Glomerular endothelial cell (primary cell): ENCODE measurements around the gene UMAD1. TPM values are rescaled to one million over a fixed set of nuclear protein-coding genes. Genes with fewer than 3 reads are reported as not detected.
"Not testable (repeated sequence)": the region's sequence is repeated elsewhere in the genome, so short reads cannot be mapped to it uniquely, and the experiment has no call there.

Source experiments
- DNase-seq: peaks from one replicate; pipeline ENCODE4 v3.0.0-alpha.2; 2011; ENCODE audit warnings: low read depth, low spot score; ENCODE audit errors: extremely low read depth
- total RNA-seq: library from RNA; depleted of rRNA; stranded (reverse); fragments of >200 nt; gene quantifications from 2 replicates; pipeline ENCODE4 v1.2.3, GENCODE V29; 2015

Gene UMAD1
- total RNA-seq, 1 donor from 2014 or later: 5.4 TPM

DNA sequence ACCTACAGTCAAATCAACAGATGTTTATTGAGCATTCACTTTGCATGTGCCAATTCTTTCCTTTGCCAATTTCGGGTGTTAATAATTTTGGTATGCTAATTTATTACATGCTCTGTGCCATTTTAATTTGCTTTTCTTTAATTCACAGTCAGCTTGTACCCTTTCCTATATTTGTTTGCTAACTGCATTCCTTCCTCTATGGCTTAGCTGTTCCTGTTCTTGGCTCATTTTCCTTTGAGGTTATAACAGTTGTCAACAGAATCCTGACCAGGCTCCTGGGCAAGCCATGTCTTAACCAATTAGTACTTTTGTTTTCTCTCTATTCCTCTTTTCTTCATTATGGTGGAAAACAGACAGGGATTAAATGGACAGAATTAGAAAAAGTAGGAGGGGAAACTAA lies 151.5 kb downstream of the UMAD1 start:
- DNase-seq: no peak

DNA sequence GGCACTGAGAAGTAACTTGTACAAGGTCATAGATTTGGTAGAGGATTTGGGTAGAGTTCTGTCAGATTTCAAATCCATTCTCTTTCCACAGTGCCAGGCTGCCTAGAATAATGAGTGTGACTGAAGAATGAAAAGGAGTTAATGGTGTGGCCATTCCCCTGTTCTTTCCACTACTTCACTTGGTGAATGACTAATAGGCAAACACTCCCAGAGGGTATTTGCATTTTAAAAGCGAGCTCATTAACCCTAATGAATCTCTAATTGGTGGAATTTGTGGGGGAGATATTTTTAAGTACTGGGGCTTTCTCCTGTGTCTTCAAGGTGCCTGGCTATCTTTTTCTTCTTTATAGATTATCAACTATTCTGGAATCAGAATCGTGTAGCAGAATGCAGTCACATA lies 152.7 kb downstream of the UMAD1 start:
- no peak for DNase-seq

DNA sequence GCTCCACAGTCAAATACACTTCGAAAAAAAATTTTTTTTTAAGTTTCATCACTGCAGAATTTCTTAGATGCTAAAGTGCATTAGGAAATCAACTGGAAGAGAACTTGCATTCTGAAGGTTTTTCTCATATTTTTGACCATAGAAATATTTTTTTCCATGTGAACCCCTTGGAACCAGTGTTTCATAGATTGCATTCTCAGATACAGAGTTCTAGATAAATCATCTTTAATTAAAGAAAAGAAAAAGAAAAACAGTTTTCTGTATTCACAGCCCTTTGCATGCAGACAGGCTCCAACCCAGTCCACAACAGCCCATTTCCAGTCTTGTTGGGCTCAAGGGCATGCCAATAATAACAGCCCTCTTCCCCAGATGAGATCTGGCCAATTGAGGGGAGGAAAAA lies 153.4 kb downstream of the UMAD1 start:
- no peak for DNase-seq

DNA sequence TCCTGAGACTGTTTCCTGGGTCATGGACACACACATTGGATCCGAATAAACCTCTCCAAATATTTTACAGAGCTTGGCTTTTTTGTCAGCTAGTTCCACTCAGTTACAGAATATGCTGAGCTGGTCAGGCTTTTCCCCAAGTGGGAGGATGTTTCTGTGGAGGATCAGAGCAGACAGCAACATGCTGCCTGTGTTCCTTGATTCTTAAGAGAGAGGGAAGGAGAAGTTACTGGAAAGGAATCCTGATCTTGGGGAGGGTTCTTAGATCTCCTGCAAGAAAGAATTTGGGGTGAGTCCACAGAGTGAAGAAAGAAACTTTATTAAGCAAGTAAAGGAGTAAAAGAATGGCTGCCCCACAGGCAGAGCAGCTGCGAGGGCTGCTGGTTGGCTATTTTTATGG lies 154.7 kb downstream of the UMAD1 start:
- DNase-seq: no peak

DNA sequence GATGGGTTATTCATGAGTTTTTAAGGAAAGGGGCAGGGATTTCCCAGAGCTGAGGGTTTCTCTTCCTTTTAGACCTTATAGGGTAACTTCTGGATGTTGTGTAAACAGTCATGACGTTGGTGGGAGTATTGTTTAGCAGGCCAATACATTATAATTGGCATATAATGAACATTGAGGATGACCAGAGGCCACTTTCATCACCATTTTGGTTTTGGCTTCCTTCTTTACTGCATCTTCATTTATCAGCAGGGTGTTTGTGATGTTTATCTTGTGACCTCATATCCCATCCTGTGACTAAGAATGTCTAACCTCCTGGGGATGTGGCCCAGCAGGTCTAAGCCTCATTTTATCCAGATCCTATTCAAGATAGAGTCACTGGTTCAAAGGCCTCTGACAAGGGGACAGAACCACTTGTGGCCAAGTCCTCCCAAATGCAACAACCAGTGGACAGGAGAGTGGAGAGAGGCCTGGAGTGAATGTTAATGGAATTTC lies 155.1 kb downstream of the UMAD1 start:
- no peak for DNase-seq

DNA sequence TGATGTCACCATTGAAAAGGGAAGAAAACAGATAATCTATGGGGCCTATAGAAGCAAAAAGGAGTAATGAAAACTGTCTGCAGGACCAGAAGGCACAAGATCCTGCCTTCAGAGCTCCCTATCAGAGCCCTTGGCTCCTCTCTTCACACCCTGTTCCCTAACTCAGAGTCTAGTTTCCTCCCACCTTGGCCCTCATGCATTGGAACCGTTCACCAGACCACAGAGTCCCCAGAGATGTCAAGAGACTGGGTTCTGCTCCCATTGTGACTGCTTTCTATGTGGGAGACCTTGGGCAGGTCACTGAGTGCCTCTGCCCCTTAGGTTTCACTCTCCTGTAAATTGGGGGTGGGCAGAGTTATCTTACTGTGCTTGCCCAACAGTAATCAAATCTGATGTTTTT lies 158.0 kb downstream of the UMAD1 start:
- no peak for DNase-seq

DNA sequence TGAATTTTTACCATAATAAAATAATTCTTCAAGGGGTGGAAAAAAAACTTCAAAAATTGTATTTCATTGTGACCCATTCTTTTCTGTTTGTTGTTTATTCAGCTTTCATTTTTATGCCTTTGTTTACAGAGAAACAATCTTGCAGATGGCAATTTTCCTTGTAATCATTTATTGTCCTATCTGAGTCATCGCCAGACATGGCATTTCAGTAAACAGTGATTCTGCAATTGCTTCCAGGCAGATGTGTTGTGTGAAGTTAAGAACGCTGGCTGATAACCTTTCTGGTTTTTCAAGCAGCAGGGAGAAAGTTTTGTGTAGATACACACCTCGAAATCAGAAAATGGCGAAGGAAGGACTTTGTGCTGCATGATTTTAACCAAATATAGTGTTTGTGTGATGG lies 158.6 kb downstream of the UMAD1 start:
- no peak for DNase-seq

DNA sequence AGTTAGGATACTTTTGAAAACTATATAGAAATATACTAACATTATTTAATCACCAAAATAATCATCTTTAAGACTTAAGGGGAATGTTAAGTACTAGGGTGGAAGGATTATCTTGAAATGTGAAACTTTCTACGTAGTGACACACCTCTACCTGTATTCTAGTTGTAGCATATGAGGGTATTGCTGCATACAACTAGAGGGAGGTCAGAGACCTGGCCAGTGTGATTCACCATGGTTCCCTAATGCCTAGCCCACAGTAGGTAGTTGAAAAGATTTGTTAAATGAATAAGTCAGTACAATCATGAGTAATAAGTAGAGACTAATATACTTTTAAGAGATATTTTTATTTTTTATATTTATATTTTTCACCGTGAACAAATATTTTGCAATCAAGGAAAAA lies 162.0 kb downstream of the UMAD1 start:
- no peak for DNase-seq

DNA sequence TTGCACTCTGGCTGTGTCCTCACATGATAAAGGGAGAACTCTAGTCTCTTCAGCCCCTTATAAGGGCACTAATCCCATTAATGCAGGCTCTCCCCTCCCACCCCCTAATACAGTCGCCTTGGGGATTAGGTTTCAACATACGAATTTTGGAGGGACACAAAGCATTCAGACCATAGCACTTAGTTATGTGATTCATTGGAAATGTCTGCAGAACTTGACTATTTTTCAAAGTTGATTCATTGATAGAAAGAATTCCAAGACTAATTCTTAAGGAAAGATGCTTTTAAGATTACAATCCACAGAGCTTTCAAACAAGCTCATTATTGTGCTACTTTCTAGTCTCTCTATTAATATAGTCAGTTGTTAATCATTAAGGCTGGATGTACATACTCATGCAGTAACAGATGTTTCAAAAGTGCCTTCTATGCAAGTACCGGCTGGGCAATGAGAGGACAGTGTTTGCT lies 163.2 kb downstream of the UMAD1 start:
- no peak for DNase-seq

DNA sequence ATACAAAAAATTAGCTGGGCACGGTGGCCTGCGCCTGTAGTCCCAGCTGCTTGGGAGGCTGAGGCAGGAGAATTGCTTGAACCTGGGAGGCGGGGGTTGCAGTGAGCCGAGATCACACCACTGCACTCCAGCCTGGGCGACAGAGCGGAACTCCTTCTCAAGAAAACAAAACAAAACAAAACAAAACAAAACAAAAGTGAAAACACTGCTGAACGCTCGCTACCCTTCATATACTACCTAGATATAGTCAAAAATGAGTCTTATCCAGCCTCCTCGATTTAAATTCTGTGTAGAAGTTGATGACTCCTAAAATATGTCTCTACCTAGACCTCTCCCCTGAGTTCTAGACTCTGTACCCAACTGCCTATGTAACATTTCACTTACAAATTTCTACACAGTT lies 164.3 kb downstream of the UMAD1 start:
- DNase-seq: not testable (repeated sequence)

DNA sequence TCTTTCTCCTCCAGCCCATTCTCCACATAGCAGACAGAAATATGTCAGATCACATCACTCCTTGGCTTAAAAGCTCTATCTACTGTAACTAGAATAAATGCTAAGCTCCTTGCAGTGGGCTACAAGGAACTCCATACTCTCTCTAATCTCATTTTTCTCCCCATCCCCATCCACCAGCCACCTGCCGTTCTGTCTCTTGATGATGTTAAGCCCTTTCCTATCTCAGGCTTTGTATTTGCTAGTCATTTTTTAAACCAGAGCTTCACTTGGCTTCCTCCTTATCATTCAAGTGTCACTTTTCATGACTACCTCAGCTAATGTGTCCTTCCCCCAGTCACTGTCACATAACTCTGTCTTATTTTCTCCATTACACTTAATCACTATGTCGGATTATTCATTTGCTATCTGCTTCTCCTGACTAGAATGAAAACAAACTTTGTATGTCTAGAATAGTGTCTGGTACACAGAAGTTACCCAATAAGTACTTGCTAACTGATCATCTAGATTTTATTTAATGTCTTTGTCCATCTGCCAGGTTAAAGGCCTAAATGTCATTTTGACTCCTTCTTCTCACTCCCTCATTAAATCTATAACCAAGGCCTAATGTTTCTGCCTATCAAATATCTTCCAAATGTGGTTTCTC lies 165.1 kb downstream of the UMAD1 start:
- no peak for DNase-seq

DNA sequence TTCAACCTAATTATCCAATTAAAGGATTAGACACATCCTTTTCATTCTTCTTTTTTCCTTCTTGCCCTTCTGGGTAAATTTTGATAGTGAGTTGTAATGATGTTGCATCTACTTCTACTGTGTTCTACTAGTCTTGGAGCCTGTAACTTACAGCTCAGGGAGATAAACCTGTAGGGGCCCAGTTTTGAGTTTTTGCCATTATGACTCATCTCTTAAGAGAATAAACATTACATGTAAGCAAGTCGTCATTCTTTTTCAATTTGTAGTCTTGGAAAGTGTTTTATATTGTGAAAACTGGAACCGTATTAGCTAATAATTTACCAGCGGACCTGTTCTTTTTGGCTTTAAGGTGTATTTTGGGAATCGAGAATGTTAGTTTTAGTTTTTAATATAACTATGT lies 167.6 kb downstream of the UMAD1 start:
- DNase-seq: no peak

DNA sequence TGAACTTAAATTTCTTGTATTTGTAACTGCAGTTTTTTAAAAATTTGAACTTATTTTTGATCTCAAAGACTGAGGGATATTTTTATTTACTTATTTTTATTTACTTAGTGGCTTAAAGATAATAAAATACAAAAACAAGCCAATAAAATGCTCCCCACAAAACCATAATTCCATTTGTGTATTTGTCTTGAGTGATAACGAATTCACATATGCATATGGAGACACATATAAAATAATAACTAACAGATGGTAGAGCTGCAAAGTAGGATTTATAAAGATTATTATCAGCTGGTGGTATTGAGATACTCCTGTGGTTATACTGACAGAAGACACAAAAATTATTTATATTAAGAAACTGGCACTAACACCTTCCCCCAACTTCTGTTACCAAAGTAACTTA lies 168.1 kb downstream of the UMAD1 start:
- no peak for DNase-seq

DNA sequence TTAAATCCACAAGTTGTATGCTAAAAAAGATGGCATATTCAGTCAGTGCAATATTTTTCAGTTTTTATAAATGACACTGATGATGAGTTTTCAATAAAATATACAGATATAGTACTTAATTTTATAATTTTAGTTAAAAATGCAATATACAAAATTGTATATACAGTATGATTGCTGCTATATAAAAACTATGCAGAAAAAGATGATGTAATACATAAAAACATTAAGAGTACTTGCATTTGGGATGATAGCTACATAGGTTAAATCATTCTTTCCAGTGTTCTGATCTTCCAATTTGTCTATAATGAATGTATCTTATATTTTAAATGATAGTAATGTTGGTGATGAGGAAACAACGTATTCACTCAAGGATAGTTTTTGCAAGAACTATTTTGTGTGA lies 169.8 kb downstream of the UMAD1 start:
- DNase-seq: no peak

DNA sequence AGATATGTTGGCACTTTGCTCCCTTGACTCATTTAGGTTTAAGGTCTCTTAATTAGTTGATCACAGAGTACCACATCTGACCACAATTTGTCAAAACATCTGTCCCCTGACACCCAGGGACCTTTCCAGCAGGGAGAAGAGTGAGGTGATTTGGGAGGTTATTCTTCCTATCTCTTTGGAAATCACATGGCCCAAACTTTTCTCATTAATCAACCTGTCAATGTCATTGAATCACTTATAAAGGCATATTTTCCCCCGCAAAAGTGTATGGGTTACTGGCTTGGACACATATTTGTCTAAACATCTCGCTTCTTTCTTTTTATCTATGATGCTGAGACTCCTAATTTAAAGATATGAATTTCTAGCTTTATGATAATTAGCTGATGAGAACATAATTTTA lies 170.3 kb downstream of the UMAD1 start:
- no peak for DNase-seq

DNA sequence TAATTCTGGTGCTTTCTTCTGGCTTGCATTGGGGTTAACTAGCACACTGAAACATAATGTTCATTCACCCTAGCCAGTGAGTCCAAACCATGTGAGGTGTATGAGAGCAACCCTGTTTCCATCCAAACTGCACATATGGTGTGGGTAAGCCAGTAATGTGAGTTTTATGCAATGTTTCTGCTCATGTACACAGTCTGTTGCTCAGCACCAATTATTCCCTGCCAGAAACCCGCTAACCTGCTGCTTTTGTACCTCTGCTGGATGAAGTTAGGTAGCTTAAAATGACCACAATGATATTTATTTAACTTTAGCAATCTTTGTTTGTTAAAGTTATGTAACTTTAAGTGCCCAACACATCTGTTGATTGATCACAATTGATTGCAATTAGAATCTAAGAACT lies 171.6 kb downstream of the UMAD1 start:
- DNase-seq: no peak

DNA sequence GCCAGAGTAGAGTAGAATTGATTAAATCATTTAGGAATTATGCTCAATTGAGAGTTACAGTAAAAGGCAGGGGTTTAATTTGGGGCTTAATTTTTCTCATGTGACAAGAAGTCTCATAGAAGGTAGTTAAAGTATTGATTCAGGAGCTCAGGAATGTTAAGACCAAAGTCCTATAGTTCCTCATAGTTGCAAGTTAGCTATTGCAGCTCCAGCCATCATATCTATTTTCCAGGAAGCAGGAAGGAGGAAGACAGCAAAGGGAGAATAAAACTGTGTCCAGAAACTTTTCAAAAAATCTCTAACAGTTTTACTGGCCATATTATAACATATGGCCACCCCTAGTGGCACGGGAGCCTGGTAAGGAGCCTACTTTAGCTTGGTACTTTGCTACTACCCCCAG lies 174.8 kb downstream of the UMAD1 start:
- DNase-seq: no peak

DNA sequence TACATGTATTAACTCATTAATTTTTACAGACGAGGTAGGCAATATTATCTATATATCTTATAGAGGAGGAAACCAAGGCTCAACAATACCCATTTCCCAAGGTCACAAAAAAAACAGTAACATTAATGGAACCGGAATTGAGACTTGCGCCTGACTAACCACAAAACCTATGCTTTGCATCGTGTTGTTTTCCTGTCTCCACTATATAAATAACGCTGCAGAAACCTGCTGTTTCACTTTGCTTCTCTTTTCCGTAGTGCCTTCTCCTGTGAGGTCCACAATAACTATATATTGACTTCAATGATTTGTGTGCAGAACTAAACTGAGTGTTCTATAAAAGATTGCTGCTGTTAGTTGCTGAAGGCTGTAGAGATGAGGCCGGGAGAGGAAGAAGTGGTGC lies 175.5 kb downstream of the UMAD1 start:
- no peak for DNase-seq

DNA sequence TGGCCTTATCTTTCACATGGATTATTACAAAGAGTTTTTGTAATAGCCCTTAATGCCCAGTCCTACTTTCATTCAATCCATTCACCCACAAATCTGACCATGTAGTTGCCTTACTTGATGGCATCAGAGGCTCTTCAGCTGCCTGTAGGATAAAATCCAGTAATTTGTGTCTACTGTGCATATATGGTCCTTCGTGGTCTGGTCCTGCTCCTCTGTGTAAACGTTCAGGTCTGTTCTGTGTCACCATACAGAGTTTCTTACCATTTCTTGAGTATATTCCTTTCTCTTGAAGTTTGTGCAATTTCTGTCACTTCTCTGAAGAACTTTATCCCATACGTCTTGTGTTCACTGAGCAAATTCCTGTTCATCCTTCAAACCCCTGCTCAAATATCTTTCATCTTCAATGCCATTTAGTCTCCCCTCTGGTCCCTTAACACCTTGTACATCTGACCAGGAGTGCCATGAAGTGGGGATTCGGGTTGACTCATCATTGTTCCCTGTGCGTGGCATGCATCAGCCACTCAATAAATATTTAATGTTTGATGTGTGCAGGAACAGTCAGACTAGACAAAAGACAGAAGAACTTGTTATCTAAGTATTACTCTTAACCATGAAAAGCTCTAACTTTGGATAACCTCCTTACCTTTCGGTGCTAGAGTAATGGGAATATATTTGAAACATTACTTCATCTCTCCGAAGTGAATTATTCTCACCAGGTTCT lies 176.4 kb downstream of the UMAD1 start:
- DNase-seq: no peak

DNA sequence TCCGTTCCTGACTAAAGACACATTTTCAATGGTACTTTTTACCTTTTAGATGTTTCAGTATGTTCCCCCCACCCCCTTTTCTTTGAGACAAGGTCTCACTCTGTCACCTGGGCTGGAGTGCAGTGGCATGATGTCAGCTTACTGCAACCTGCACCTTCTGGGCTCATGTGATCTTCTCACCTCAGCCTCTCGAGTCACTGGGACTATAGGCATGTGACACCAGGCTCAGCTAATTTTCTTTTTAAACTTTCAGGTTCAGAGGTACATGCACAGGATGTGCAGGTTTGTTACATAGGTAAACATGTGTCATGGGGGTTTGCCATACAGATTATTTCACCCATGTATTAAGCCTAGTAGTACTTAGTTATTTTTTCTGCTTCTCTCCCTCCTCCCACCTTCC lies 177.2 kb downstream of the UMAD1 start:
- DNase-seq: no peak

DNA sequence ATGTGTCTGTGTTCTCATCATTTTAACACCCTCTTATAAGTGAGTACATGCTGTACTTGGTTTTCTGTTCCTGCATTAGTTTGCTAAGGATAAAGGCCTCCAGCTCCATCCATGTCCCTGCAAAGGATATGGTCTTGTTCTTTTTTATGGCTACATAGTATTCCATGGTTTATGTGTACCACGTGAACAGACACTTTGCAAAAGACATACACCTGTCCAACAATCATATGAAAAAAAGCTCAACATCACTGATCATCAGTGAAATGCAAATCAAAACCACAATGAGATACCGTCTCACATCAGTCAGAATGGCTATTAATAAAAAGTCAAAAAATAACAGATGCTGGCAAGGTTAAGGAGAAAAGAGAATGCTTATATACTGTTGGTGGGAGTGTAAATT lies 177.6 kb downstream of the UMAD1 start:
- not testable (repeated sequence) for DNase-seq

DNA sequence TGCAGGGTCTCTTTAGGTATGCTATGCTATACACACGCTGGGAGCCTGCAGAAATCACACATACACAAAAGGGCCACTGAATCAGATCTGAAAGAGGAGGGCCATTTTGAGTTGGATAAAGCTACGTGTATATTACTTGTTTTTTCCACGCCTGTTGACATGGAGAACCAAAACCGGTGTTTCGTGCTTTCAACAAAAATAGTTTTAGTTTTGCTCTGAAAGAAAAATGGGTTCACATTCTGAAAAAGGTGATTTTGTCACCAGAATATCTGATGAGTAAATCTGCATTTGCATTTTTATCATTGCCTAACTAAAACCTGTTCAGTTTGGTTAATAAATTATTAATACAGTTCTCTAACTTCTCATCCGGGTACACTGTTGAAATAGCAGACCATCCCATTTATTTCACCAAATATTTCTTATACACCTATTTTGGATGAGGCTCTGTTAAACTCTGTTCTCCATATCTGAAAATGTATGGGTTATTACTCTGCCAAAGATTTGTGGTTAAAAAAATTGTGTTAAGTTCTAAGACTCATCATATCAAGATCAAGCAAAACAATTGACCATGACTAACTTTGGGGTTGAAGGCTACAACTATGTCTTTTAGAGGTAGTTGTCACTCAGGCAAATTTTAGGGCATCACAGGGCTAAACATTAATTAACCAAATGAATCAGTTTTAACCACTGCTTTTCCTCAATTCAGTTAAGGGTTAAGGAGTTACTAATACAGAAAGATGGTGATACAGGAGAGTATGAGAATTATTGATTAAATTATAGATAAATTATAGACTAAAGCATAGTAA lies 179.1 kb downstream of the UMAD1 start:
- DNase-seq: no peak
